LNCaP clone FGC (cell line): ENCODE measurements around the gene FAM9A.

Experiments
- DNase-seq: peaks from one replicate; pipeline ENCODE4 v3.0.0-alpha.2; 2011; ENCODE audit warnings: low read depth
- H3K4me3 ChIP-seq: 2 replicates; pipeline ENCODE4 v1.5.1; 2011; ENCODE audit warnings: mild to moderate bottlenecking, low read depth, low read length, control low read depth
- CTCF ChIP-seq: IDR thresholded peaks from 2 replicates; pipeline ENCODE4 v1.5.1; 2012; ENCODE audit warnings: mild to moderate bottlenecking; ENCODE audit not compliant: control insufficient read depth, insufficient read depth; ENCODE audit errors: extremely low read depth

FAM9A gene

GRCh38 chrX:8846266-8846665, 45.1 kb upstream of the FAM9A start:
- TF ChIP-seq CTCF: no peak
- no peak overlapping the region for H3K4me3 ChIP-seq
- DNase-seq: no peak

DNA sequence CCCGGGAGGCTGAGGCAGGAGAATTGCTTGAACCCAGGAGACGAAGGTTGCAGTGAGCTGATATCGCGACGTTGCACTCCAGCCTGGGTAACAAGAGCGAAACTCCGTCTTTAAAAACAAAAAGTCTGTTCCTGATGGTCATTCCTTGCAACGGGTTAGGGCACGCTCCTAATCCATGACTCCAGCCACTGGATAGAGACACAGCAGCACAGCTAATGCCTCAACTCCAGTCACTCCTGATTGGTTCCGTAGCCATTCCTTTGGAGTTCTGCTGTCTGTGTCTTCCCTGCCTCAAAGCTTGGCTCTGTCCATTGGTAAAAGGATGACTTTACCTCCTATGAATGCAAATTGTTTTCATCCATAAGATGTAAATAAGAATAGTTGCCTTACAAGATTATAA, 44.3 kb upstream of the FAM9A start:
- no peak for DNase-seq
- H3K4me3 ChIP-seq: no peak overlapping the region
- no peak for TF ChIP-seq CTCF

- TF ChIP-seq CTCF: no peak
- H3K4me3 ChIP-seq: no peak overlapping the region
- DNase-seq: no peak
Measured at GRCh38 chrX:8845060-8845459, 43.9 kb upstream of the FAM9A start.

GRCh38 chrX:8844157-8844556, 43.0 kb upstream of the FAM9A start:
- TF ChIP-seq CTCF: no peak
- no peak overlapping the region for H3K4me3 ChIP-seq
- DNase-seq: peak; percentile 22

DNA sequence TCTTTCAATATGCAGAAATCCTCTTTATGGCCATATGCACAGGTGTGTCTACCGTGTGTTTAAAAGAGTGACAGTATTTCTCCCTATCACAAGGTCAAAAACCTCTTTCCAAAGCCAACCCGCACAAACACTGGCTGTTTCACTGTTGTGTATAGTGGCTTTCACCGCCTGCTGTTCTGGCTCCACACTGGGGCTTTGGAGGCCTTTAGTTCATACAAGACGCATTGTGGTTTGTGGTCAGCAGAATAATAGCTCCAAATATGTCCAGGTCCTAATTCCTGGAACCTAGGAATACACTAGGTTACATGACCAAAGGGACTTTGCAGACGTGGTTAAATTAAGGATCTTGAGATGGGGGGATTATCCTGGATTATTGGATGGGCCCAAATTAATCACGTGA, 40.7 kb upstream of the FAM9A start:
- no peak overlapping the region for H3K4me3 ChIP-seq
- no peak for DNase-seq
- TF ChIP-seq CTCF: no peak

- H3K4me3 ChIP-seq: no peak overlapping the region
- no peak for DNase-seq
- no peak for TF ChIP-seq CTCF
Measured at GRCh38 chrX:8834392-8834791, 33.2 kb upstream of the FAM9A start.

GRCh38 chrX:8832582-8833378, 31.6 kb upstream of the FAM9A start:
- DNase-seq: no peak
- no peak for TF ChIP-seq CTCF
- H3K4me3 ChIP-seq: no peak overlapping the region
